Right lobe of liver (tissue), 6 donors: ENCODE data around the gene ZNF385A. TPM values are rescaled to one million over a fixed set of nuclear protein-coding genes. Genes with fewer than 3 reads are reported as not detected.

ENCODE experiments used
- ATAC-seq, 4 donors: fragments of 200-7000 bp; cut with Tn5 transposase; one replicate each; pipeline ENCODE4 v1.9.1; 2020; ENCODE audit warnings: mild to moderate bottlenecking in 4 of 4, moderate library complexity in 4 of 4
- DNase-seq, 3 donors: peaks; one replicate each; pipeline ENCODE4 v3.0.0-alpha.2; 2020
- H3K27ac ChIP-seq, 3 donors: fragments of 200-600 bp; one replicate each; pipeline ENCODE4 v1.8.0; 2022
- H3K27me3 ChIP-seq, 2 donors: fragments of 200-600 bp; one replicate each; pipeline ENCODE4 v1.8.0; 2022
- H3K36me3 ChIP-seq, 4 donors: fragments of 200-600 bp; sonication (generic) in 1 of 4; one replicate each; pipeline versions ENCODE4 v1.5.1 to v1.8.0; 2017 to 2022; ENCODE audit warnings: control low read depth in 1 of 4
- H3K4me1 ChIP-seq, 4 donors: fragments of 200-600 bp; sonication (generic) in 1 of 4; one replicate each; pipeline versions ENCODE4 v1.5.1 to v1.8.0; 2017 to 2022; ENCODE audit warnings: control low read depth in 1 of 4
- H3K4me3 ChIP-seq, 3 donors: fragments of 200-600 bp; one replicate each; pipeline ENCODE4 v1.8.0; 2022
- H3K9me3 ChIP-seq, 4 donors: fragments of 200-600 bp; sonication (generic) in 1 of 4; one replicate each; pipeline versions ENCODE4 v1.5.1 to v1.8.0; 2017 to 2022; ENCODE audit warnings: control low read depth in 1 of 4
- POLR2A ChIP-seq: fragments of 450-650 bp; IDR thresholded peaks from one replicate; pipeline ENCODE4 v1.6.1; 2017; ENCODE audit warnings: antibody characterized with exemption, mild to moderate bottlenecking
- WGBS: methylation state at CpG from one replicate; pipeline ENCODE4 v1.1.6; 2018; ENCODE audit warnings: low coverage, low lambda C conversion rate; ENCODE audit not compliant: insufficient coverage; ENCODE audit errors: missing lambda C conversion rate; 5-methylcytosine and 5-hydroxymethylcytosine counted together
- intact Hi-C, 2 donors: fragments of 100-400 bp; cut with DNase I; formaldehyde crosslinking; loops; one replicate each; pipeline versions ENCODE4 v1.11.2 to v1.14.1; 2022
- total RNA-seq, 6 experiments: library from RNA; depleted of rRNA in 2 of 6; stranded (reverse); fragments of >200 nt in 2 of 6; fragmentation: NEBNext Ultra II Directional in 3 of 6; extraction: Animal tissue kit (Norgen Biotek cat#: 25700) in 3 of 6; gene quantifications; one replicate each; pipeline versions ENCODE4 v1.1.0 to v1.2.4, GENCODE V29; 2016 to 2023
- TF ChIP-seq, protein P1 (sequence below), 4 donors: fragments of 200-600 bp in 3 of 4; fragments of 450-650 bp in 1 of 4; IDR thresholded peaks; one replicate each; pipeline versions ENCODE4 v1.5.1 to v1.8.0; 2016 to 2022; ENCODE audit warnings: antibody characterized with exemption in 4 of 4, mild to moderate bottlenecking in 2 of 4
- donor health status: DM: no; HTN: yes; CAD: no.
- donor health status: DM: no; HTN: no; CAD: no.
- donor health status: DM: no; HTN: no; CAD: no.
- donor health status: DM: no; HTN: yes; CAD: no.
- donor health status: DM: no; HTN: yes; CAD: no.

ZNF385A gene
- total RNA-seq, 6 experiments from 2014 or later, result 2.4 to 9.3 (median 3.7) TPM

DNA sequence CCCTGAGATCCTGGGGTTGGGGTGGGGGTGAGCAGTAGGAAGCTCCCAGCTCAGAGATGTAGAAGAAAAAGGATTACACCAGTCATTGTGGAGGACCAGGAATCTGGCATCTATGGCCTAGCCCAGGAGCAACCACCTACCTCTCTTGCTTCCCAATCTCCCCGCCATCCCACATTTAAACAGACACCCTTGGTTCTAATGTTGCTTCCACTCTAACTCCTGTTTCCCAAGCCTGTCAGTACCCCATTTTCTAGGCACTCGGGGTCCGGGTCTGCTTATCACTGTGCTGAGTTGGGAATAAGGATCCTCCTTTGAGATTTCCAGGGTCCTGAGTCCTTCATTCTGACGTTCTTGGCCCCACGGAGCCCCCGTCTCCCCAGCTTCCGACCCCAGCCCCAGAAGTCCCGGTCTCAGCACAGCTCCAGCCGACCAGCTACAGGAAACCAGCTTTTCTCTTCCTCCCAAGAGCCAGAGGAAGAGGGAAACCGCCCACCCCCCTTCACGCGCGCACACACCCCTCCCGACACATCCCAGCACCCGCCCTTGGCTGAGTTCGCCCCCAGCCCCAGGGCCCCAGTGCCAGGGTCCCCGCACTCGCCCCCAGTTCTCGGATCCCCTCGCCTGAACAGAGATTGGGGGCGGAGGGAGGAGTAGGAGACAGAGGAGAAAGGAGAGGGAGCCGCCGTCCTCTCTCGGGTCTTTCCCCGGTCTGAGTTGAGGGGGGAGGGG lies 33.3 kb upstream of the ZNF385A start:
- ATAC-seq (peak in 3 of 4 donors; percentile 4 to 10 (median 8)), DNase-seq (peak in 2 of 3 donors; percentile 58 to 67)
- TF ChIP-seq, protein P1, sequence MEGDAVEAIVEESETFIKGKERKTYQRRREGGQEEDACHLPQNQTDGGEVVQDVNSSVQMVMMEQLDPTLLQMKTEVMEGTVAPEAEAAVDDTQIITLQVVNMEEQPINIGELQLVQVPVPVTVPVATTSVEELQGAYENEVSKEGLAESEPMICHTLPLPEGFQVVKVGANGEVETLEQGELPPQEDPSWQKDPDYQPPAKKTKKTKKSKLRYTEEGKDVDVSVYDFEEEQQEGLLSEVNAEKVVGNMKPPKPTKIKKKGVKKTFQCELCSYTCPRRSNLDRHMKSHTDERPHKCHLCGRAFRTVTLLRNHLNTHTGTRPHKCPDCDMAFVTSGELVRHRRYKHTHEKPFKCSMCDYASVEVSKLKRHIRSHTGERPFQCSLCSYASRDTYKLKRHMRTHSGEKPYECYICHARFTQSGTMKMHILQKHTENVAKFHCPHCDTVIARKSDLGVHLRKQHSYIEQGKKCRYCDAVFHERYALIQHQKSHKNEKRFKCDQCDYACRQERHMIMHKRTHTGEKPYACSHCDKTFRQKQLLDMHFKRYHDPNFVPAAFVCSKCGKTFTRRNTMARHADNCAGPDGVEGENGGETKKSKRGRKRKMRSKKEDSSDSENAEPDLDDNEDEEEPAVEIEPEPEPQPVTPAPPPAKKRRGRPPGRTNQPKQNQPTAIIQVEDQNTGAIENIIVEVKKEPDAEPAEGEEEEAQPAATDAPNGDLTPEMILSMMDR (IDR thresholded peaks at IDR 0.05), result no peak
- TF ChIP-seq POLR2A, result no peak
- Histone ChIP-seq H3K4me3 (peak overlapping the region; percentile 67 to 88 (median 70)), H3K36me3 (no peaks in the 10 kb centered on the region), H3K27ac (peak overlapping the region; percentile 79 to 89 (median 86)), H3K27me3 (no peaks in the 10 kb centered on the region), H3K4me1 (peaks cover 0 to 46% (median 20%) of the 10 kb centered on the region in 4 donors), H3K9me3 (no peaks in the 10 kb centered on the region)
- intact Hi-C loops, result no loop called here
- 14% methylated on average over 11 of the region's 25 CpGs for WGBS

GRCh38 chr12:54416687-54417603 lies 32.4 kb upstream of the ZNF385A start:
- Histone ChIP-seq H3K4me3 (peak overlapping the region; percentile 67 to 88 (median 70)), H3K36me3 (no peaks in the 10 kb centered on the region), H3K9me3 (no peaks in the 10 kb centered on the region), H3K27me3 (no peaks in the 10 kb centered on the region), H3K27ac (peak overlapping the region; percentile 79 to 89 (median 86)), H3K4me1 (peaks cover 0 to 54% (median 25%) of the 10 kb centered on the region in 4 donors)
- WGBS, result 10% methylated on average over 5 of the region's 5 CpGs
- TF ChIP-seq, protein P1 (IDR thresholded peaks at IDR 0.05), result no peak
- TF ChIP-seq POLR2A, result no peak
- intact Hi-C loops, result no loop called here
- peak; percentile 3 to 24 (median 6) for ATAC-seq
- no peak for DNase-seq

DNA sequence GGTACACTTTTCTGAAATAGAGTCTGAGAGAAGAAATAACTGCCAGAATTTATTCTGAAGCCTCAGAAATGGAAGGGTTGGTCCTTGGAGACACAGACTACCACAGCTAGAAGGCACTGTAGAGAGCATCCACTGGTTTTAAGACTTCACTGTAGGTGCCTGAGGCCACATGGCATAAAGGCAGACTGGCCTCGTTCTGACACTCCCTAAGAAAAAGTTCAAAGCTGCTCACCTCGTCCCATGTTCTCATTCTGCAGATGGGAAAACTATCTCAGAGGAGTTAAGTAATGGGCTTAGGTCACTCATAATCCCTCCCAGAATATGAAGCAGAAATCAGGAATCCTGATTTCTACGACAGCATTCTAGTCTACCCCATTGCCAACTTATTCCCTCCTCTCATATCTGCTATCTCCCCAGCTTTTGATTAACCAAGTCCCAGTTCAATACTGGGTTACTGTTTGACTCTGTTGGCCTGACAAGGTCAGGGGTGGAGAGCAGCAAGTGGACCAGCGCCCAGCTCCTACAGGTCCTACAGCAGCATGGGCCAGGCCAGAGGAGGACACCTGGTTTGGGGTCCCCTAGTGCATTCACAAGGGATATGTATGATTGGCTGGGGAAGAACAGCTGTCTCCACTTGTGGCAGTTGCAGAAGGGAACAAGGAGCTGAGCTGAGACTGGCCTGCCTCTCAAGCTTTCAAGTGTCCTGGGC lies 30.8 kb upstream of the ZNF385A start:
- peaks cover 0 to 10% (median 0%) of the 10 kb centered on the region in 4 donors for H3K36me3 ChIP-seq
- DNase-seq (peak; percentile 75 to 90 (median 89)), ATAC-seq (peak; percentile 58 to 76 (median 70))
- peaks cover 0 to 54% (median 28%) of the 10 kb centered on the region in 4 donors for H3K4me1 ChIP-seq
- TF ChIP-seq, protein P1 (IDR thresholded peaks at IDR 0.05), result peak in 1 of 4 donors; percentile 19
- TF ChIP-seq POLR2A, result no peak
- H3K27ac ChIP-seq, result peak overlapping the region; percentile 79 to 89 (median 80)
- intact Hi-C loops, result no loop called here
- H3K27me3 ChIP-seq, result no peaks in the 10 kb centered on the region
- 42% methylated on average over 4 of the region's 4 CpGs for WGBS
- H3K9me3 ChIP-seq, result no peaks in the 10 kb centered on the region
- H3K4me3 ChIP-seq, result peak overlapping the region; percentile 3 to 70 (median 18)
